Measurements from ENCODE around the gene CNOT6L. TPM values are rescaled to one million over a fixed set of nuclear protein-coding genes. Genes with fewer than 3 reads are reported as not detected.

Gene CNOT6L
- total RNA-seq, 1 experiment from 2014 or later, result 29.4 TPM

DNA sequence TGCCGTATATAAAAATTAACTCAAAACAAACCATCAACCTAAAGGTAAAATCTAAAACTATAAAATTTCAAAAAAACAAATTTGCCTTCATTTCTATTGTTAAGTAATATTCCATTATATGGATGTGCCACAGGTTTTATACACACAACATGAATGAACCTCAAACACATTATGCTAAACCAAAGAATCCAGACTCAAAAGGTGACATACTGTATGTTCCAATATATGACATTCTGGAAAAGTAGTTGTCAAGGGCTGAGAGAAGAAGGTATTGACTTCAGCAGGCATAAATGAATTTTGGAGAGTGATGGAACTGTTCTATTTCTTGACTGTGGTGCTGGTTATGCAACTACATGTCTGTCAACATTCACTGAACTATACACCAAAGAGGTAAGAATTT is 56.6 kb downstream of the CNOT6L start:
- ChIA-PET CTCF (no interaction called here), RAD21 (ENCODE audit: low non-redundant PET in 1 of 2, low total read pairs in 2 of 2, uncharacterized antibody in 2 of 2, unreplicated experiment in 2 of 2) (interaction anchor here in 1 of 2 experiments (0.6 kb wide), 1 partner anchor 39 kb away, joined by 3 read pairs; no protein-coding TSS in a partner anchor), POLR2A (no interaction called here)
- Histone ChIP-seq H2AFZ (ENCODE audit: low read depth, low read length, poor library complexity, severe bottlenecking) (no peak overlapping the region), H3K27ac (ENCODE audit: low read depth, low read length) (no peak overlapping the region), H3K9ac (ENCODE audit: low read length) (no peak overlapping the region), H3K79me2 (ENCODE audit: insufficient read depth, low read length) (no peaks in the 10 kb centered on the region), H3K4me2 (ENCODE audit: low read length) (no peak overlapping the region), H3K27me3 (ENCODE audit: insufficient read depth, low read length) (no peaks in the 10 kb centered on the region), H3K9me2 (ENCODE audit: insufficient read depth) (no peaks in the 10 kb centered on the region), H4K20me1 (ENCODE audit: insufficient read depth) (no peaks in the 10 kb centered on the region), H3K36me3 (ENCODE audit: control insufficient read depth in 1 of 2, insufficient read depth in 2 of 2, low read length in 2 of 2) (no peaks in the 10 kb centered on the region), H3K9me3 (ENCODE audit: control insufficient read depth in 1 of 2, insufficient read depth in 1 of 2, low read depth in 1 of 2, low read length in 2 of 2) (no peaks in the 10 kb centered on the region), H3K4me3 (replicated peaks in 1 of 2; ENCODE audit: low read depth in 1 of 2, low read length in 2 of 2) (no peak overlapping the region), H3K4me1 (ENCODE audit: control insufficient read depth in 1 of 2, insufficient read depth in 2 of 2, low read length in 2 of 2) (no peaks in the 10 kb centered on the region)
- no TSS peak for BruUV-seq (replicated peaks)
- TF ChIP-seq FOSL1 (IDR thresholded peaks at IDR 0.05; ENCODE audit: low read depth) (no peak), EZH2phosphoT487 (IDR thresholded peaks at IDR 0.05; ENCODE audit: borderline replicate concordance) (no peak), YY1 (IDR thresholded peaks at IDR 0.05; ENCODE audit: extremely low read depth, insufficient replicate concordance, low read depth, low read length) (no peak), SRF (IDR thresholded peaks at IDR 0.05; ENCODE audit: low read depth) (no peak), RAD21 (IDR thresholded peaks at IDR 0.05; ENCODE audit: low read depth) (no peak), TCF7L2 (IDR thresholded peaks at IDR 0.05; ENCODE audit: borderline replicate concordance, extremely low read depth, insufficient read depth, insufficient read length) (no peak), EZH2 (IDR thresholded peaks at IDR 0.05) (no peak), POLR2AphosphoS5 (IDR thresholded peaks at IDR 0.05; ENCODE audit: low read depth, low read length) (no peak), CEBPB (IDR thresholded peaks at IDR 0.05; ENCODE audit: low read depth) (no peak)
- TF ChIP-seq, protein P1, sequence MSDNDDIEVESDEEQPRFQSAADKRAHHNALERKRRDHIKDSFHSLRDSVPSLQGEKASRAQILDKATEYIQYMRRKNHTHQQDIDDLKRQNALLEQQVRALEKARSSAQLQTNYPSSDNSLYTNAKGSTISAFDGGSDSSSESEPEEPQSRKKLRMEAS (IDR thresholded peaks at IDR 0.05), result no peak
- DNase-seq (ENCODE audit: low read depth, low spot score) (no peak), ATAC-seq (no peak)
- intact Hi-C loops (cut with micrococcal nuclease), result no loop called here

DNA sequence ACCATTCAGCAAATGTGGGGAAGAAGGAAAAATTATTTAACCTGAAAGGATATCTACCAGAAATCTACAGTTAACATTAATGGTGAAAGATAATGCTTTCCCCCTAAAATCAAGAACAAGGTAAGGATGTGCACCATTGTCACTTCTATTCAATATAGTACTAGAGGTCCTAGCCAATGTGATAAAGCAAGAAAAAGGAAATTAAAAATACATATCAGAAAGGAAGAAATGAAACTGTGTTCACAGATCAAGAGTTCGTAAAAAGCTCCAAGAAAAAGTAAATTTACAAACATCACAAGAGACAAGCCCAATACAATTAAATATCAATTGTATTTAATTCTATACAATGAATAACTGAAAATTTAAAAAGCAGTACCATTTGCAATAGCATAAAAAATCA is 57.6 kb downstream of the CNOT6L start:
- RAD21 ChIA-PET (ENCODE audit: low non-redundant PET in 1 of 2, low total read pairs in 2 of 2, uncharacterized antibody in 2 of 2, unreplicated experiment in 2 of 2), result no interaction called here
- Histone ChIP-seq H3K27ac (ENCODE audit: low read depth, low read length) (no peak overlapping the region), H3K4me3 (replicated peaks in 1 of 2; ENCODE audit: low read depth in 1 of 2, low read length in 2 of 2) (no peak overlapping the region), H2AFZ (ENCODE audit: low read depth, low read length, poor library complexity, severe bottlenecking) (no peak overlapping the region), H3K79me2 (ENCODE audit: insufficient read depth, low read length) (no peaks in the 10 kb centered on the region), H3K9me2 (ENCODE audit: insufficient read depth) (no peaks in the 10 kb centered on the region), H3K36me3 (ENCODE audit: control insufficient read depth in 1 of 2, insufficient read depth in 2 of 2, low read length in 2 of 2) (no peaks in the 10 kb centered on the region), H3K27me3 (ENCODE audit: insufficient read depth, low read length) (no peaks in the 10 kb centered on the region), H4K20me1 (ENCODE audit: insufficient read depth) (no peaks in the 10 kb centered on the region), H3K9me3 (ENCODE audit: control insufficient read depth in 1 of 2, insufficient read depth in 1 of 2, low read depth in 1 of 2, low read length in 2 of 2) (no peaks in the 10 kb centered on the region), H3K4me1 (ENCODE audit: control insufficient read depth in 1 of 2, insufficient read depth in 2 of 2, low read length in 2 of 2) (no peaks in the 10 kb centered on the region), H3K9ac (ENCODE audit: low read length) (no peak overlapping the region), H3K4me2 (ENCODE audit: low read length) (no peak overlapping the region)
- ATAC-seq, result no peak
- CTCF ChIA-PET, result no interaction called here
- intact Hi-C loops (cut with micrococcal nuclease), result no loop called here
- POLR2A ChIA-PET, result no interaction called here
- DNase-seq (ENCODE audit: low read depth, low spot score), result no peak
- no peak for TF ChIP-seq FOSL1 (IDR thresholded peaks at IDR 0.05; ENCODE audit: low read depth)
- TF ChIP-seq RAD21 (IDR thresholded peaks at IDR 0.05; ENCODE audit: low read depth), result no peak
- no peak for TF ChIP-seq POLR2A (IDR thresholded peaks at IDR 0.05; ENCODE audit: borderline replicate concordance, extremely low read depth, insufficient read depth, insufficient read length)
- no TSS peak for BruUV-seq (replicated peaks)

Data from HCT116 (cell line).